ENCODE data around the gene C16orf96. TPM values are rescaled to one million over a fixed set of nuclear protein-coding genes. Genes with fewer than 3 reads are reported as not detected.
A peak's percentile ranks its signal among the peaks of the same experiment; 100 is the strongest.
"Not testable (repeated sequence)": the region's sequence is repeated elsewhere in the genome, so short reads cannot be mapped to it uniquely, and the experiment has no call there.

Gene C16orf96
- total RNA-seq, 1 experiment from 2014 or later: 1.3 TPM

- TF ChIP-seq E2F5 (CRISPR knock-in tag; IDR thresholded peaks at IDR 0.05): no peak
- TF ChIP-seq, protein P1, sequence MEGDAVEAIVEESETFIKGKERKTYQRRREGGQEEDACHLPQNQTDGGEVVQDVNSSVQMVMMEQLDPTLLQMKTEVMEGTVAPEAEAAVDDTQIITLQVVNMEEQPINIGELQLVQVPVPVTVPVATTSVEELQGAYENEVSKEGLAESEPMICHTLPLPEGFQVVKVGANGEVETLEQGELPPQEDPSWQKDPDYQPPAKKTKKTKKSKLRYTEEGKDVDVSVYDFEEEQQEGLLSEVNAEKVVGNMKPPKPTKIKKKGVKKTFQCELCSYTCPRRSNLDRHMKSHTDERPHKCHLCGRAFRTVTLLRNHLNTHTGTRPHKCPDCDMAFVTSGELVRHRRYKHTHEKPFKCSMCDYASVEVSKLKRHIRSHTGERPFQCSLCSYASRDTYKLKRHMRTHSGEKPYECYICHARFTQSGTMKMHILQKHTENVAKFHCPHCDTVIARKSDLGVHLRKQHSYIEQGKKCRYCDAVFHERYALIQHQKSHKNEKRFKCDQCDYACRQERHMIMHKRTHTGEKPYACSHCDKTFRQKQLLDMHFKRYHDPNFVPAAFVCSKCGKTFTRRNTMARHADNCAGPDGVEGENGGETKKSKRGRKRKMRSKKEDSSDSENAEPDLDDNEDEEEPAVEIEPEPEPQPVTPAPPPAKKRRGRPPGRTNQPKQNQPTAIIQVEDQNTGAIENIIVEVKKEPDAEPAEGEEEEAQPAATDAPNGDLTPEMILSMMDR (IDR thresholded peaks at IDR 0.05): no peak
- TF ChIP-seq EMX1 (CRISPR knock-in tag; IDR thresholded peaks at IDR 0.05): no peak
- TF ChIP-seq JUN (CRISPR knock-in tag; IDR thresholded peaks at IDR 0.05): no peak
- TF ChIP-seq NFYB (CRISPR knock-in tag; conservative IDR thresholded peaks at IDR 0.05; ENCODE audit: low read depth): no peak
- TF ChIP-seq ZNF423 (CRISPR knock-in tag; IDR thresholded peaks at IDR 0.05): peak; percentile 15; the same call in 1 of the 2 replicates
- TF ChIP-seq NFATC4 (CRISPR knock-in tag; IDR thresholded peaks at IDR 0.05): no peak
- no peak for TF ChIP-seq NR2C2 (CRISPR knock-in tag; IDR thresholded peaks at IDR 0.05)
- no peak for TF ChIP-seq PRDM15 (CRISPR knock-in tag; IDR thresholded peaks at IDR 0.05)
- TF ChIP-seq, protein P2, sequence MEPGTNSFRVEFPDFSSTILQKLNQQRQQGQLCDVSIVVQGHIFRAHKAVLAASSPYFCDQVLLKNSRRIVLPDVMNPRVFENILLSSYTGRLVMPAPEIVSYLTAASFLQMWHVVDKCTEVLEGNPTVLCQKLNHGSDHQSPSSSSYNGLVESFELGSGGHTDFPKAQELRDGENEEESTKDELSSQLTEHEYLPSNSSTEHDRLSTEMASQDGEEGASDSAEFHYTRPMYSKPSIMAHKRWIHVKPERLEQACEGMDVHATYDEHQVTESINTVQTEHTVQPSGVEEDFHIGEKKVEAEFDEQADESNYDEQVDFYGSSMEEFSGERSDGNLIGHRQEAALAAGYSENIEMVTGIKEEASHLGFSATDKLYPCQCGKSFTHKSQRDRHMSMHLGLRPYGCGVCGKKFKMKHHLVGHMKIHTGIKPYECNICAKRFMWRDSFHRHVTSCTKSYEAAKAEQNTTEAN (CRISPR knock-in tag; IDR thresholded peaks at IDR 0.05): no peak
- peak; percentile 88 for TF ChIP-seq NFE2L1 (CRISPR knock-in tag; IDR thresholded peaks at IDR 0.05)
- TF ChIP-seq FOXK1 (CRISPR knock-in tag; IDR thresholded peaks at IDR 0.05): no peak
Observed at GRCh38 chr16:4570688-4571321, 14.7 kb downstream of the C16orf96 start (continued).

GRCh38 chr16:4572715-4573114, 16.6 kb downstream of the C16orf96 start:
- DNase-seq (ENCODE audit: low spot score) (no peak), ATAC-seq (no peak)
- no peaks in the 10 kb centered on the region for H3K9me3 Mint-ChIP-seq
- no peak for TF ChIP-seq STAT6 (CRISPR knock-in tag; conservative IDR thresholded peaks at IDR 0.05; ENCODE audit: low read depth)
- TF ChIP-seq, protein P3, sequence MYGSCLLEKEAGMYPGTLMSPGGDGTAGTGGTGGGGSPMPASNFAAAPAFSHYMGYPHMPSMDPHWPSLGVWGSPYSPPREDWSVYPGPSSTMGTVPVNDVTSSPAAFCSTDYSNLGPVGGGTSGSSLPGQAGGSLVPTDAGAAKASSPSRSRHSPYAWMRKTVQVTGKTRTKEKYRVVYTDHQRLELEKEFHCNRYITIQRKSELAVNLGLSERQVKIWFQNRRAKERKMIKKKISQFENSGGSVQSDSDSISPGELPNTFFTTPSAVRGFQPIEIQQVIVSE (CRISPR knock-in tag; IDR thresholded peaks at IDR 0.05; ENCODE audit: borderline replicate concordance): no peak
- no peaks in the 10 kb centered on the region for H3K36me3 Mint-ChIP-seq
- H3K27me3 Mint-ChIP-seq (ENCODE audit: low read depth): peaks cover 17% of the 10 kb centered on the region
- peaks cover 35% of the 10 kb centered on the region for H3K4me1 Mint-ChIP-seq
- peak overlapping the region; percentile 52; the same call in 1 of the 2 replicates for H3K27ac Mint-ChIP-seq
- CTCF ChIA-PET: interaction anchor here (0.5 to 2.4 kb wide), 10 partner anchors 12 to 1620 kb away, joined by 3 to 12 read pairs (median 3); partner anchors contain the start of gene MGRN1
- POLR2A ChIA-PET: interaction anchor here (0.9 kb wide), 1 partner anchor 34 kb away, joined by 3 read pairs; the partner anchor contains the start of gene CDIP1
- no peak overlapping the region for H3K4me3 Mint-ChIP-seq

DNA sequence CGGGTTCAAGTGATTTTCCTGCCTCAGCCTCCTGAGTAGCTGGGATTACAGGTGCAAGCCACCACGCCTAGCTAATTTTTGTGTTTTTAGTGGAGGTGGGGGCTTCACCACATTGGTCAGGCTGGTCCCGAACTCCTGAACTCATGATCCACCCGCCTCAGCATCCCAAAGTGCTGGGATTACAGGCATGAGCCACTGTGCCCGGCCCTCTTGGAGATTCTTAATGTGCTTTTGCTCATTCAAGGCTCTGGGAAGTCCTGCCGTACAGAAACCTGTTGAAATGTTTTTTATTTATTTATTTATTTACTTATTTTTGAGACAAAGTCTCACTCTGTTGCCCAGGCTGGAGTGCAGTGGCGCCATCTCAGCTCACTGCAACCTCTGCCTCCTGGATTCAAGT, 17.8 kb downstream of the C16orf96 start:
- POLR2A ChIA-PET: interaction anchor here (1.3 kb wide), 1 partner anchor 62 kb away, joined by 3 read pairs; no protein-coding TSS in a partner anchor
- DNase-seq (ENCODE audit: low spot score); H3K36me3 Mint-ChIP-seq; H3K4me3 Mint-ChIP-seq; H3K9me3 Mint-ChIP-seq; H3K27ac Mint-ChIP-seq; ATAC-seq: not testable (repeated sequence)
- CTCF ChIA-PET: interaction anchor here (1.4 to 4.6 kb wide), 9 partner anchors 12 to 63 kb away, joined by 3 to 35 read pairs (median 12); no protein-coding TSS in a partner anchor
- H3K4me1 Mint-ChIP-seq: peaks cover 29% of the 10 kb centered on the region
- H3K27me3 Mint-ChIP-seq (ENCODE audit: low read depth): peaks cover 10% of the 10 kb centered on the region

Measured in WTC11 (cell line).